Transverse colon (tissue), 4 donors: ENCODE measurements around the gene PMS1. TPM values are rescaled to one million over a fixed set of nuclear protein-coding genes. Genes with fewer than 3 reads are reported as not detected.

Source experiments
- DNase-seq: peaks from one replicate; pipeline ENCODE4 v3.0.0-alpha.2; 2019
- H3K27ac ChIP-seq, 4 donors: fragments of 200-600 bp; sonication (generic); 2 replicates each; pipeline ENCODE4 v1.5.1; 2016 to 2018; ENCODE audit warnings: inconsistent platforms in 4 of 4
- H3K27me3 ChIP-seq: fragments of 200-600 bp; sonication (generic); 2 replicates; pipeline ENCODE4 v1.5.1; 2017; ENCODE audit warnings: inconsistent platforms
- H3K36me3 ChIP-seq, 4 donors: fragments of 200-600 bp; sonication (generic); 2 replicates each; pipeline ENCODE4 v1.5.1; 2017 to 2019; ENCODE audit warnings: inconsistent platforms in 4 of 4
- H3K4me1 ChIP-seq, 4 donors: fragments of 200-600 bp; sonication (generic); 2 replicates each; pipeline ENCODE4 v1.5.1; 2017 to 2020; ENCODE audit warnings: inconsistent platforms in 4 of 4
- H3K4me3 ChIP-seq, 4 donors: fragments of 200-600 bp; sonication (generic); 1 replicate in 1 of 4; 2 replicates in 3 of 4; pipeline versions ENCODE4 v1.5.1 to v1.6.1; 2017 to 2019; ENCODE audit warnings: inconsistent platforms in 4 of 4
- H3K9me3 ChIP-seq, 2 donors: fragments of 200-600 bp; sonication (generic); 2 replicates each; pipeline ENCODE4 v1.5.1; 2017 to 2019; ENCODE audit warnings: inconsistent platforms in 2 of 2
- CTCF ChIP-seq, 5 experiments: fragments of 200-600 bp in 3 of 5; fragments of 450-650 bp in 2 of 5; sonication (generic) in 3 of 5; IDR thresholded peaks; 1 replicate in 2 of 5; 2 replicates in 3 of 5; pipeline ENCODE4 v1.5.1; 2016 to 2017; ENCODE audit warnings: antibody characterized with exemption in 5 of 5, inconsistent platforms in 3 of 5, mild to moderate bottlenecking in 2 of 5, moderate library complexity in 1 of 5
- EP300 ChIP-seq: sonication (generic); formaldehyde crosslinking; IDR thresholded peaks from one replicate; pipeline ENCODE4 v1.6.1; 2017; ENCODE audit warnings: antibody characterized with exemption, low read depth
- POLR2A ChIP-seq: fragments of 450-650 bp; IDR thresholded peaks from one replicate; pipeline ENCODE4 v1.6.1; 2016; ENCODE audit warnings: antibody characterized with exemption, mild to moderate bottlenecking, moderate library complexity
- POLR2AphosphoS5 ChIP-seq, 3 donors: sonication (generic); formaldehyde crosslinking; IDR thresholded peaks; one replicate each; pipeline ENCODE4 v1.6.1; 2016; ENCODE audit warnings: antibody characterized with exemption in 3 of 3
- WGBS, 2 donors: methylation state at CpG; one replicate each; pipeline ENCODE4 v1.1.5; 2018; ENCODE audit warnings: low coverage in 1 of 2; 5-methylcytosine and 5-hydroxymethylcytosine counted together
- in situ Hi-C, 4 donors: fragments of 200-750 bp; cut with MboI; loops; one replicate each; pipeline versions ENCODE4 v1.15.0 to v1.15.1; 2017; ENCODE audit warnings: low sequenced_read_pairs in 3 of 4, low pct_ligation_motif_present in 1 of 4, low pct_unique_long_range_greater_than_20kb in 1 of 4
- intact Hi-C: fragments of 100-400 bp; cut with DNase I; formaldehyde crosslinking; loops from one replicate; pipeline ENCODE4 v1.15.1; 2023; ENCODE audit warnings: low total_unique reads
- total RNA-seq, 4 donors: library from RNA; depleted of rRNA; stranded (reverse); fragments of >200 nt; gene quantifications; one replicate each; pipeline ENCODE4 v1.1.0, GENCODE V29; 2016

PMS1 gene
- total RNA-seq, 4 donors from 2014 or later, result 5.2 to 19.1 (median 9.7) TPM

- Histone ChIP-seq H3K9me3 (no peaks in the 10 kb centered on the region), H3K36me3 (no peaks in the 10 kb centered on the region), H3K4me3 (no peak overlapping the region), H3K4me1 (no peaks in the 10 kb centered on the region), H3K27ac (no peak overlapping the region), H3K27me3 (no peaks in the 10 kb centered on the region)
- no peak for DNase-seq
- intact Hi-C loops (no loop called here), in situ Hi-C loops (no loop called here)
- 39 to 53% methylated on average over 3 of the region's 3 CpGs for WGBS, 2 donors
- TF ChIP-seq POLR2A (no peak), CTCF (IDR thresholded peaks at IDR 0.05) (no peak), POLR2AphosphoS5 (IDR thresholded peaks at IDR 0.05) (no peak), EP300 (no peak)
Observed at GRCh38 chr2:189913821-189914220, 129.6 kb downstream of the PMS1 start.

DNA sequence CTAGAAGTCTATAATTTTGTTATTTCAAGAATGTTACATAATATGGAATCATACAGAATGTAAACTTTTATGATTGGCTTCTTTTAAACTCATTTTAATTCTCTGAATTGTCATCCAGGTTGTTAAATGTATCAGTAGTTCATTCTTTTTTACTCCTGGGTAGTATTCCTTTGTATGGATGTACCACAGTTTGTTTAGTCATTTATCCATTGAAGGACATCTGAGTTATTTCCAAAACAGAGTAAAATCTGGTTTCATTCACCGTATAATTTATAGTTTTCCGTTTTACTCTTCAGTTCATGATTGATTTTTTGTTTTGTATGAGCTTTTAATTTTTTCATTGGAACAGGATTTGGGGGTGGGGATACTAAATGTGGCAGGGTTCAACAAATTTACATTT lies 132.4 kb downstream of the PMS1 start:
- Histone ChIP-seq H3K4me3 (no peak overlapping the region), H3K36me3 (no peaks in the 10 kb centered on the region), H3K9me3 (no peaks in the 10 kb centered on the region), H3K27ac (no peak overlapping the region), H3K27me3 (no peaks in the 10 kb centered on the region), H3K4me1 (no peaks in the 10 kb centered on the region)
- DNase-seq, result no peak
- in situ Hi-C loops (no loop called here), intact Hi-C loops (no loop called here)
- TF ChIP-seq EP300 (no peak), POLR2AphosphoS5 (IDR thresholded peaks at IDR 0.05) (no peak), CTCF (IDR thresholded peaks at IDR 0.05) (no peak), POLR2A (no peak)
- WGBS, 2 donors, result 92 to 95% methylated on average over 2 of the region's 2 CpGs

Other genes with a start within 250 kb of the PMS1 start
- gene SLC40A1, start 203.7 kb upstream of the PMS1 start, total RNA-seq, result 100 to 1,000 TPM in 2 of 4 donors, 10 to 100 TPM in 2; 26.3 to 345 (median 186) TPM
- gene ASNSD1, start 123.0 kb upstream of the PMS1 start, total RNA-seq, result 10 to 100 TPM; 11.3 to 35.2 (median 20.2) TPM
- gene ANKAR, start 109.8 kb upstream of the PMS1 start, total RNA-seq, result 10 to 100 TPM in 3 of 4 donors, 1 to 10 TPM in 1; 6.0 to 25.7 (median 16.3) TPM
- gene OSGEPL1, start 21.7 kb upstream of the PMS1 start, total RNA-seq, result 10 to 100 TPM in 1 of 4 donors, 1 to 10 TPM in 2, not detected in 1; 2.7 to 14.7 (median 5.1) TPM
- 100 to 1,000 TPM in 1 of 4 donors, 10 to 100 TPM in 3; 27.5 to 133 (median 86.5) TPM for gene ORMDL1, start 111 bp upstream of the PMS1 start, total RNA-seq